ENCODE measurements around the gene RAI1.

The RAI1 gene

GRCh38 chr17:17666111-17666714 lies 15.0 kb upstream of the RAI1 start:
- no peak for TF ChIP-seq CTCF (IDR thresholded peaks at IDR 0.05; ENCODE audit: low read depth, low read length, missing control alignments)
- H3K4me3 ChIP-seq (replicated peaks; ENCODE audit: low read depth, low read length): no peak overlapping the region
- DNase-seq (ENCODE audit: extremely low read depth, low read depth): no peak

GRCh38 chr17:17667231-17667630 lies 14.0 kb upstream of the RAI1 start:
- H3K4me3 ChIP-seq (replicated peaks; ENCODE audit: low read depth, low read length): no peak overlapping the region
- no peak for TF ChIP-seq CTCF (IDR thresholded peaks at IDR 0.05; ENCODE audit: low read depth, low read length, missing control alignments)
- no peak for DNase-seq (ENCODE audit: extremely low read depth, low read depth)

GRCh38 chr17:17667947-17668346 lies 13.3 kb upstream of the RAI1 start:
- no peak overlapping the region for H3K4me3 ChIP-seq (replicated peaks; ENCODE audit: low read depth, low read length)
- TF ChIP-seq CTCF (IDR thresholded peaks at IDR 0.05; ENCODE audit: low read depth, low read length, missing control alignments): no peak
- no peak for DNase-seq (ENCODE audit: extremely low read depth, low read depth)

GRCh38 chr17:17668358-17668757 lies 12.9 kb upstream of the RAI1 start:
- no peak for DNase-seq (ENCODE audit: extremely low read depth, low read depth)
- no peak for TF ChIP-seq CTCF (IDR thresholded peaks at IDR 0.05; ENCODE audit: low read depth, low read length, missing control alignments)
- no peak overlapping the region for H3K4me3 ChIP-seq (replicated peaks; ENCODE audit: low read depth, low read length)

GRCh38 chr17:17668775-17669579 lies 12.3 kb upstream of the RAI1 start:
- no peak overlapping the region for H3K4me3 ChIP-seq (replicated peaks; ENCODE audit: low read depth, low read length)
- no peak for TF ChIP-seq CTCF (IDR thresholded peaks at IDR 0.05; ENCODE audit: low read depth, low read length, missing control alignments)
- DNase-seq (ENCODE audit: extremely low read depth, low read depth): no peak

- no peak for DNase-seq (ENCODE audit: extremely low read depth, low read depth)
- no peak for TF ChIP-seq CTCF (IDR thresholded peaks at IDR 0.05; ENCODE audit: low read depth, low read length, missing control alignments)
- H3K4me3 ChIP-seq (replicated peaks; ENCODE audit: low read depth, low read length): no peak overlapping the region
Observed at GRCh38 chr17:17669580-17670235, 11.6 kb upstream of the RAI1 start.
